Effector memory CD8-positive, alpha-beta T cell (primary cell): ENCODE data around the gene TRAPPC8.

ENCODE experiments used
- ATAC-seq: fragments of 150-1000 bp; cut with Tn5 transposase; replicated peaks from 2 replicates; pipeline ENCODE4 v1.10.0; 2021; ENCODE audit warnings: mild to moderate bottlenecking, moderate library complexity
- DNase-seq, 3 experiments: peaks; one replicate each; pipeline ENCODE4 v3.0.0; 2021
- H3K27ac Mint-ChIP-seq, 2 donors: one replicate each; pipeline ENCODE4 v1.8.0; 2022; ENCODE audit warnings: mild to moderate bottlenecking in 2 of 2, mixed read lengths in 2 of 2, moderate library complexity in 2 of 2
- H3K27me3 Mint-ChIP-seq, 2 donors: one replicate each; pipeline ENCODE4 v1.8.0; 2022; ENCODE audit warnings: mixed read lengths in 2 of 2
- H3K36me3 Mint-ChIP-seq: one replicate; pipeline ENCODE4 v1.8.0; 2022; ENCODE audit warnings: mild to moderate bottlenecking, moderate library complexity, mixed read lengths; ENCODE audit not compliant: insufficient read depth
- H3K4me1 Mint-ChIP-seq, 2 donors: one replicate each; pipeline ENCODE4 v1.8.0; 2022; ENCODE audit warnings: low read depth in 2 of 2, mixed read lengths in 2 of 2
- H3K4me3 Mint-ChIP-seq, 2 donors: one replicate each; pipeline ENCODE4 v1.8.0; 2022; ENCODE audit warnings: mild to moderate bottlenecking in 2 of 2, mixed read lengths in 2 of 2, moderate library complexity in 2 of 2
- H3K9me3 Mint-ChIP-seq, 2 donors: one replicate each; pipeline ENCODE4 v1.8.0; 2022; ENCODE audit warnings: mixed read lengths in 2 of 2

Gene TRAPPC8

DNA sequence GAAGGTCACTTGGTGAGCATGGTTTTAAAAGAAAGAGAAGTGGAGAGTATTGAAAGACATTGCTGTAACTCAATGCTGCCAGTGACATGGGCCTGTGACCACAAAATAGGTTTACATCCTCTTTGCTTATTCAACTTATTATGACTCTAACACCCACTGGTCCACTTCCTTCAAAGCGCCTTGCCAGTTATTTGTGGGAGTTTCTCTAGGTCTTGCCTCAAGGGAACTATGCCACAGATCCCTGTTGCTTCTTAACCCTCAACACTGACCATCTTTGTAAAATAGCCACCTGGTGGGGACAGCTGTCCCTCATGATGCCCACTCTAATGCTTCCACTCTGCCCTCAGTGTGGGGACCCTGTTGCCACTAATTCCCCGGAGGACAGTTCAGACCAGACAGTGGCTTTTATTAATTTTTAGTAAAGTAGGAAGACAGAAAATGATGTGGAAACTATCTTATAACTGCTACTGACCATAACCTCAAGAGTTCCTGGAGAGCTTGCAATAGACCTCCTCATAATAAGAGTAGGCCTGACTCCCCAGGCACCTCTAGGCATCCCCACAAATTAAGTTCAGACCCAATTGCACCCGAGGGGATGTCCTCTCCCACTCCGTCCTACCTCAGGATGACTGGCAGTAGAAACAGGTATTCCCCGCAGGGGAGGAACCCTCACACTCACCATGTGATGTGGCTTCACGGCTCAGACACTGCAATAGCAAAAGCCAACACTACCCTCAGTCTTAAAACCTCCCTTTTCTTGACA, 150.9 kb downstream of the TRAPPC8 start:
- Mint-ChIP-seq H3K9me3 (no peaks in the 10 kb centered on the region), H3K36me3 (no peaks in the 10 kb centered on the region), H3K4me3 (no peak overlapping the region), H3K4me1 (no peaks in the 10 kb centered on the region), H3K27ac (no peak overlapping the region), H3K27me3 (no peaks in the 10 kb centered on the region)
- ATAC-seq: no peak
- DNase-seq: no peak

DNA sequence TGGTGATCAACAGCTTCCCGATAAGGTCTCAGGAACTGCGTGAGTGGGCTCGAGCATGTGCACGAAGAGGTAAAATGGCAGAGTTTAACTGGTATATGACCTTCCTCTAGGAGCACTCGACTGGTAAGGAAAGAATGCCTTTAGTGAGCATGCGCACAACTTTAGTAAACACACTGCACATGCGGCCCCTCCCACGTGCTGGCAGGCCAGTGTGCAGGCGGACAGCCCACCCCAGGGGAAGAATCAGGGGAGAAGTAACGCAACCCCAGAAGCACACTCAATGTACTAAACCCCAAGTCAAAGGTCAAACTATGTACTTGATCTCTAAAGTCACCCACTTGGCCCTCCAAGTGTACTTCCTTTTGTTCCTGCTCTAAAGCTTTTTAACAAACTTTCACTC, 153.5 kb downstream of the TRAPPC8 start:
- H3K4me1 Mint-ChIP-seq: no peaks in the 10 kb centered on the region
- no peaks in the 10 kb centered on the region for H3K9me3 Mint-ChIP-seq
- no peak for ATAC-seq
- no peak overlapping the region for H3K4me3 Mint-ChIP-seq
- DNase-seq: no peak
- H3K36me3 Mint-ChIP-seq: no peaks in the 10 kb centered on the region
- no peak overlapping the region for H3K27ac Mint-ChIP-seq
- peaks cover 0 to 3% of the 10 kb centered on the region in 2 donors for H3K27me3 Mint-ChIP-seq

DNA sequence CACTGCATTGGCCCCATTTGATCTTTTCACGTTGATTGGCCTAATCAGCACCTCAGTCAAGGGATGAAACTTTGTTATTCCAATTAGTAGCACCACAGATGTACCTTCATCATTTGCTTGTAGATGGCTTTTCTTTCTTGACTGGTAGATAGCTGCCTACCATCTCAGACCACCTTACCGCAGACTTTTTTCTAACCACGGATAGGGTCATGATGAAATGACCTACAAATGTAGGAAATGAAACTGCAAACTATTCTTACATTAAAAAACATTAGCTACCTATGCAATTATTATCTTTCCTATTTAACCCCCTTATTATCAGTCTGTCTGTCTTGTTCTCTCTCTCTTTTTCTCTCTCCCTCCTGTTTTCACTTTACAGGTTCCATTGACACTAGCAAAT, 159.9 kb downstream of the TRAPPC8 start:
- DNase-seq: no peak
- Mint-ChIP-seq H3K27me3 (peaks cover 0 to 9% of the 10 kb centered on the region in 2 donors), H3K9me3 (peaks cover 3 to 8% of the 10 kb centered on the region in 2 donors), H3K27ac (no peak overlapping the region), H3K36me3 (no peaks in the 10 kb centered on the region), H3K4me3 (no peak overlapping the region), H3K4me1 (no peaks in the 10 kb centered on the region)
- ATAC-seq: no peak
